ENCODE measurements around the gene CHST7.

DNA sequence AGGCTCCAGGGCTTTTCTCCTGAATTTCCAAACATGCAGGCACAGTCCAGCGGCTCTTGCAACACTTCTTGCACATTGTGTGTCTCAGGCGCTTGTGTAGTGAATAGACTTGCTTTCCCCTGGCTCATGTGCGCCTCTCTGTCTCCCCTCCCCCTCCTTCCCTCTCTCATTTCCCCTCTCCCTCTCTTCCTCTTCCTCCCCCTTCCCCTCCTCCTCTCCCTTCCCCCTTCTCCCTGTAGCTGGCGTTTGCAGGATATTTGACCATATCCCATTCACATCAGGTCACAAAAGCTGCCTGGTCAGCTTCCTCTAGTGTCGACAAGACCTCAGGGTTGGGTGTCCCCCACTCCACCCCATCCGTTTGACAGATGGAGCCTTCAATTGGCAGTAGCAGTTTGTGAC, 2.4 kb downstream of the CHST7 start:
- TF ChIP-seq, protein P1, sequence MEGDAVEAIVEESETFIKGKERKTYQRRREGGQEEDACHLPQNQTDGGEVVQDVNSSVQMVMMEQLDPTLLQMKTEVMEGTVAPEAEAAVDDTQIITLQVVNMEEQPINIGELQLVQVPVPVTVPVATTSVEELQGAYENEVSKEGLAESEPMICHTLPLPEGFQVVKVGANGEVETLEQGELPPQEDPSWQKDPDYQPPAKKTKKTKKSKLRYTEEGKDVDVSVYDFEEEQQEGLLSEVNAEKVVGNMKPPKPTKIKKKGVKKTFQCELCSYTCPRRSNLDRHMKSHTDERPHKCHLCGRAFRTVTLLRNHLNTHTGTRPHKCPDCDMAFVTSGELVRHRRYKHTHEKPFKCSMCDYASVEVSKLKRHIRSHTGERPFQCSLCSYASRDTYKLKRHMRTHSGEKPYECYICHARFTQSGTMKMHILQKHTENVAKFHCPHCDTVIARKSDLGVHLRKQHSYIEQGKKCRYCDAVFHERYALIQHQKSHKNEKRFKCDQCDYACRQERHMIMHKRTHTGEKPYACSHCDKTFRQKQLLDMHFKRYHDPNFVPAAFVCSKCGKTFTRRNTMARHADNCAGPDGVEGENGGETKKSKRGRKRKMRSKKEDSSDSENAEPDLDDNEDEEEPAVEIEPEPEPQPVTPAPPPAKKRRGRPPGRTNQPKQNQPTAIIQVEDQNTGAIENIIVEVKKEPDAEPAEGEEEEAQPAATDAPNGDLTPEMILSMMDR (IDR thresholded peaks at IDR 0.05; ENCODE audit: insufficient read depth, low read length) = no peak
- no peak for TF ChIP-seq POLR2AphosphoS5 (IDR thresholded peaks at IDR 0.05; ENCODE audit: low read depth)

Data from HL-60 (cell line).